ENCODE measurements around the gene ZNF740.

The ZNF740 gene

GRCh38 chr12:53180931-53181645, 566 bp downstream of the ZNF740 start (continued):
- peak; percentile 14 for TF ChIP-seq PRDM10 (tag by site-specific recombination; IDR thresholded peaks at IDR 0.05)
- TF ChIP-seq ZNF341 (tag by site-specific recombination; IDR thresholded peaks at IDR 0.05; ENCODE audit: low read depth), result peak; percentile 53
- peak; percentile 8; the same call in 1 of the 2 replicates for TF ChIP-seq ZNF561 (tag by site-specific recombination; IDR thresholded peaks at IDR 0.05; ENCODE audit: borderline replicate concordance)
- 0 out of 2 replicates have a peak, but pooled peaks have one; percentile 19 for TF ChIP-seq EGR2 (tag by site-specific recombination; IDR thresholded peaks at IDR 0.05; ENCODE audit: low read depth)

- no peak for TF ChIP-seq ZNF513 (tag by site-specific recombination; IDR thresholded peaks at IDR 0.05)
- no peak for TF ChIP-seq BCL6B (tag by site-specific recombination; IDR thresholded peaks at IDR 0.05)
- TF ChIP-seq RBAK (tag by site-specific recombination; IDR thresholded peaks at IDR 0.05), result no peak
- no peak for TF ChIP-seq ZNF473 (tag by site-specific recombination; IDR thresholded peaks at IDR 0.05)
- TF ChIP-seq ZNF416 (tag by site-specific recombination; IDR thresholded peaks at IDR 0.05), result no peak
- no peak for TF ChIP-seq ATF2 (tag by site-specific recombination; IDR thresholded peaks at IDR 0.05; ENCODE audit: low read depth)
- Histone ChIP-seq H3K27ac (ENCODE audit: extremely low read depth, low read depth, low read length) (0 out of 2 replicates have a peak overlapping the region, but pooled peaks have one; percentile 80), H3K36me3 (ENCODE audit: control insufficient read depth in 2 of 2, insufficient read depth in 1 of 2, low read length in 2 of 2) (peaks cover 23 to 55% of the 10 kb centered on the region in 2 experiments), H3K9me3 (ENCODE audit: control insufficient read depth, insufficient read depth, low read depth, low read length) (no peaks in the 10 kb centered on the region), H3K4me1 (ENCODE audit: control insufficient read depth, insufficient read depth, low read length) (peaks cover 14% of the 10 kb centered on the region; the same call in 1 of the 2 replicates), H3K4me3 (ENCODE audit: low read depth, low read length) (peak overlapping the region; percentile 80; the same call in 1 of the 2 replicates)
- POLR2A ChIA-PET, result interaction anchor here (2.1 to 2.8 kb wide), 6 partner anchors 8 to 113 kb away, joined by 7 to 18 read pairs (median 14); partner anchors contain the start of genes ESPL1, PFDN5 and SPRYD3
- CTCF ChIA-PET, result interaction anchor here (0.6 to 5.1 kb wide), 8 partner anchors 9 to 195 kb away, joined by 3 to 46 read pairs (median 4); no protein-coding TSS in a partner anchor
These were observed 1.4 kb downstream of the ZNF740 start for GRCh38 chr12:53181935-53182334.

GRCh38 chr12:53182903-53183302, 2.4 kb downstream of the ZNF740 start:
- H3K4me1 ChIP-seq (ENCODE audit: control insufficient read depth, insufficient read depth, low read length), result peaks cover 10% of the 10 kb centered on the region; the same call in 1 of the 2 replicates
- no peak overlapping the region for H3K27ac ChIP-seq (ENCODE audit: extremely low read depth, low read depth, low read length)
- no peak overlapping the region for H3K4me3 ChIP-seq (ENCODE audit: low read depth, low read length)
- no peaks in the 10 kb centered on the region for H3K9me3 ChIP-seq (ENCODE audit: control insufficient read depth, insufficient read depth, low read depth, low read length)
- TF ChIP-seq PBX3 (CRISPR knock-in tag; IDR thresholded peaks at IDR 0.05), result no peak
- peak; percentile 37; the same call in 1 of the 2 replicates for TF ChIP-seq ZIC2 (tag by site-specific recombination; IDR thresholded peaks at IDR 0.05)
- ChIA-PET POLR2A (no interaction called here), CTCF (interaction anchor here (0.6 to 5.1 kb wide), 5 partner anchors 8 to 117 kb away, joined by 3 to 46 read pairs (median 4); no protein-coding TSS in a partner anchor)
- peaks cover 23 to 65% of the 10 kb centered on the region in 2 experiments for H3K36me3 ChIP-seq (ENCODE audit: control insufficient read depth in 2 of 2, insufficient read depth in 1 of 2, low read length in 2 of 2)
